Parathyroid adenoma (tissue), 2 donors: Measurements from ENCODE around the gene HLA-F.

Experiments
- H2AFZ ChIP-seq: fragments of 300-600 bp; sonication (generic); one replicate; pipeline ENCODE4 v1.7.0; 2017; ENCODE audit warnings: antibody characterized with exemption, mild to moderate bottlenecking
- H3K27ac ChIP-seq: fragments of 300-600 bp; sonication (generic); one replicate; pipeline ENCODE4 v1.7.0; 2017
- H3K27me3 ChIP-seq: fragments of 300-600 bp; sonication (generic); one replicate; pipeline ENCODE4 v1.7.0; 2017; ENCODE audit warnings: low read length; ENCODE audit not compliant: control insufficient read depth, insufficient read depth
- H3K36me3 ChIP-seq: fragments of 300-600 bp; sonication (generic); one replicate; pipeline ENCODE4 v1.7.0; 2017; ENCODE audit warnings: low read length; ENCODE audit not compliant: control insufficient read depth, insufficient read depth
- H3K4me1 ChIP-seq: fragments of 300-600 bp; sonication (generic); one replicate; pipeline ENCODE4 v1.7.0; 2017; ENCODE audit warnings: control low read depth
- H3K4me2 ChIP-seq: fragments of 300-600 bp; sonication (generic); one replicate; pipeline ENCODE4 v1.7.0; 2017; ENCODE audit warnings: low read length
- H3K4me3 ChIP-seq: fragments of 300-600 bp; sonication (generic); one replicate; pipeline ENCODE4 v1.7.0; 2017; ENCODE audit warnings: low read depth, low read length
- H3K79me2 ChIP-seq: fragments of 300-600 bp; sonication (generic); one replicate; pipeline ENCODE4 v1.7.0; 2017; ENCODE audit warnings: control low read depth
- H3K9ac ChIP-seq: fragments of 300-600 bp; sonication (generic); one replicate; pipeline ENCODE4 v1.7.0; 2017; ENCODE audit warnings: mild to moderate bottlenecking
- H3K9me3 ChIP-seq: fragments of 300-600 bp; sonication (generic); one replicate; pipeline ENCODE4 v1.7.0; 2017; ENCODE audit warnings: low read length; ENCODE audit not compliant: control insufficient read depth
- CTCF ChIP-seq: fragments of 300-600 bp; sonication (generic); IDR thresholded peaks from one replicate; pipeline ENCODE4 v1.7.0; 2017; ENCODE audit warnings: antibody characterized with exemption, mild to moderate bottlenecking
- donor health status: primary hyperparathyroidism.

The HLA-F gene

DNA sequence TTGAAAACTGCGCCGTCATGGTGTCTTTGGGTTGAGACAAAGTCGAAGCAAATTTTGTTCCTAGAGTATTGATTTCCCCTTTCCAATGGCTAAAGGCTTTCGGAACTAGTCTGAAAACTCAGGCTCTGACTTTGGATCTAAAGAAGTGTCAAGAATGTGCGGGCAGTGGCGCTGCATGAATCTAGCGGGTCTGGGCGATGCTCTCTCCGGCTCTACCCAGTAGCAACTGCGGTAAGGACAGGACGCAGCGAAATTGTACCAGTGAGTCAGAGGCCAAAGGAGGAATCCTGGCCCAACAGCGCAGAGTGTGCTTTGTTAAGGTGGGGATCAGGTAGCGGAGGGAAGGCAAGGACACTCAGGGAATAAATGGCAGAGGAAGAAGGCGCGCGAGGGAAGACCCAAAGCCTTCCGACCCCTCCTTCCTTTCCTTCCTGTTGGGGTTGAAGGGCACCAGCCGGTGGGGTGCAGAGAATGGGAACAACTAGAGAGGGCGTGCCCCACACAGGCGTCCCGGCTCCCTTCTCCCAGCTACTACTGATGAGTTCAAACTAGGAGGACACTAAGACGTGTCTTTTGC, 32.1 kb downstream of the HLA-F start:
- Histone ChIP-seq H3K4me3 (no peak overlapping the region), H3K9ac (no peak overlapping the region), H3K9me3 (no peaks in the 10 kb centered on the region), H3K4me2 (no peak overlapping the region), H2AFZ (no peak overlapping the region), H3K27me3 (no peaks in the 10 kb centered on the region), H3K4me1 (no peaks in the 10 kb centered on the region), H3K27ac (no peak overlapping the region), H3K36me3 (no peaks in the 10 kb centered on the region), H3K79me2 (no peaks in the 10 kb centered on the region)
- TF ChIP-seq CTCF, result no peak

DNA sequence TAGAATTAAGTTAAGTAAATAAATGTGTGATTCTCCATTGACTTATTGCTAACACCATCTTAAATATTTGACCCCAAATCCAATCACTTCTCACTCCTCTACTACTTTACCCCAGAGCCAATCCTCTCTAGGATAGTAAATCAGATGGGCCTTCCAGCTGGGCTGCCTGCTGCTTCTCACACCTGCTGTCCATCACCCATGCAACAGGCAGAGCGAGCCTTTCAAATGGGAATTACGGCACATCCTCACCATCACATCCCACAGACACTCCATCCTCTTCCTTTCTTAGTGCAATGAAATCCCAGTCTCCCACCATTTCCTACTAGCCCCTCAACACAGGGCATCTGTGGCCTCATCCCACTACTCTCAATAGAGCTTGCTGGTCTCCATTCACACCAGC, 34.0 kb downstream of the HLA-F start:
- Histone ChIP-seq H2AFZ (no peak overlapping the region), H3K27ac (no peak overlapping the region), H3K4me3 (no peak overlapping the region), H3K36me3 (no peaks in the 10 kb centered on the region), H3K79me2 (no peaks in the 10 kb centered on the region), H3K27me3 (no peaks in the 10 kb centered on the region), H3K9me3 (no peaks in the 10 kb centered on the region), H3K9ac (no peak overlapping the region), H3K4me1 (no peaks in the 10 kb centered on the region), H3K4me2 (no peak overlapping the region)
- no peak for TF ChIP-seq CTCF

- H3K4me3 ChIP-seq, result no peak overlapping the region
- TF ChIP-seq CTCF, result no peak
- no peaks in the 10 kb centered on the region for H3K27me3 ChIP-seq
- H3K79me2 ChIP-seq, result no peaks in the 10 kb centered on the region
- H3K4me1 ChIP-seq, result no peaks in the 10 kb centered on the region
- no peak overlapping the region for H3K4me2 ChIP-seq
- H3K9me3 ChIP-seq, result no peaks in the 10 kb centered on the region
- no peak overlapping the region for H3K27ac ChIP-seq
- H3K36me3 ChIP-seq, result no peaks in the 10 kb centered on the region
- no peak overlapping the region for H3K9ac ChIP-seq
- no peak overlapping the region for H2AFZ ChIP-seq
Observed at GRCh38 chr6:29757701-29758293, 34.6 kb downstream of the HLA-F start.

DNA sequence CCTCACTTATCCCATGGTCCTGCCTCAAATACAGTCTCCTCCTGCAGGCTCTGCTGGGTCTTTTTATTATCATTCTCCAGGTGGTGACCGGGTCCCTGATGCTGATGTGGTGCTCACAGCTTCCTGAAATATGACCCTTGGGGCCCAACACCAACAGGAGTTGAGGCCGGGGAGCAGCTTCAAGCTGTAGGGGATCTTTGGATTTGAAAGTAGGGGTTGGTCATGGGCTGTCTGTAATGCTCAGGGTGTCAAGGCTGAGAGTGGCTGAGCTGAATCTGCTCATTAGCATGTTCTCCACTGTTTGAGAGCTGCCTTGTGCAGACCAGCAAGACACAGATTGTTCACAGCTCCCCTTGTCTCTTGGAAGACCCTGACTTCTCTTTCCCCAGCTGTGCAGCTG, 35.5 kb downstream of the HLA-F start:
- H3K9ac ChIP-seq, result no peak overlapping the region
- H3K4me3 ChIP-seq, result no peak overlapping the region
- no peak for TF ChIP-seq CTCF
- H3K4me1 ChIP-seq, result no peaks in the 10 kb centered on the region
- H3K4me2 ChIP-seq, result no peak overlapping the region
- H3K27ac ChIP-seq, result no peak overlapping the region
- no peaks in the 10 kb centered on the region for H3K9me3 ChIP-seq
- H3K36me3 ChIP-seq, result no peaks in the 10 kb centered on the region
- H3K27me3 ChIP-seq, result no peaks in the 10 kb centered on the region
- no peaks in the 10 kb centered on the region for H3K79me2 ChIP-seq
- no peak overlapping the region for H2AFZ ChIP-seq

DNA sequence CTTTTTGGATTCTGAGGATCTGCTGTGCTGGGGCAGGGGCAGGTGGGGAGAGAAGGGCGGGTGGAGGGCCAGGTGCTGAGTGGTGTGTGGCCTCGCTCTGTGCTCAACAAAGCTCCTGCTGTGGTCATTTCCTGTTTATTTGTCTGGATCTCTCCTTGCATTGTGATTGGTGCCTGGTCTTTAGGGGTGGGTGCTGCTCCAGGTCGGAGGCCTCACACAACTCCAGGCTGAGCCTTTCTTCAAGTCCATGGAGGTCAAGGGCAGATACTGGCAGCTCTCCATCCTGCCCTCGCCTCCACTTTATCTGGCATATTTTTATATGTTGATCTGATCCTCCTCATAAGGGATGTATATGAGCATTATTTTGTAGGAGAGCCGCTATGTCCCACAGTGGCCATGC, 36.2 kb downstream of the HLA-F start:
- Histone ChIP-seq H3K9ac (no peak overlapping the region), H3K27me3 (no peaks in the 10 kb centered on the region), H3K9me3 (no peaks in the 10 kb centered on the region), H2AFZ (no peak overlapping the region), H3K36me3 (no peaks in the 10 kb centered on the region), H3K79me2 (no peaks in the 10 kb centered on the region), H3K27ac (no peak overlapping the region), H3K4me3 (no peak overlapping the region), H3K4me1 (no peaks in the 10 kb centered on the region), H3K4me2 (no peak overlapping the region)
- no peak for TF ChIP-seq CTCF
